Measurements from ENCODE around the gene MPG. TPM values are rescaled to one million over a fixed set of nuclear protein-coding genes. Genes with fewer than 3 reads are reported as not detected.

The MPG gene
- total RNA-seq, 1 experiment from 2014 or later = 86.2 TPM

GRCh38 chr16:132120-132519, 54.1 kb downstream of the MPG start:
- Histone ChIP-seq H3K79me2 (ENCODE audit: low read depth) (peaks cover 43% of the 10 kb centered on the region), H3K4me1 (replicated peaks; ENCODE audit: insufficient read depth) (peaks cover 2% of the 10 kb centered on the region; the same call in 1 of the 2 replicates), H3F3A (ENCODE audit: insufficient read depth, low read depth) (peaks cover 5% of the 10 kb centered on the region; the same call in 1 of the 2 replicates), H3K27ac (no peak overlapping the region), H3K36me3 (ENCODE audit: low read depth) (no peaks in the 10 kb centered on the region), H3K9me2 (ENCODE audit: insufficient read depth) (no peaks in the 10 kb centered on the region), H3K4me3 (no peak overlapping the region), H2AFZ (no peak overlapping the region), H3K27me3 (ENCODE audit: insufficient read depth, low read depth) (no peaks in the 10 kb centered on the region), H4K20me1 (ENCODE audit: insufficient read depth) (peaks cover 9% of the 10 kb centered on the region), H3K9me3 (ENCODE audit: insufficient read depth, low read depth) (no peaks in the 10 kb centered on the region), H3K4me2 (no peak overlapping the region)
- intact Hi-C loops (cut with micrococcal nuclease; ENCODE audit: unreplicated experiment) = no loop called here
- CTCF ChIA-PET = no interaction called here
- BruUV-seq (replicated peaks) = no TSS peak
- DNase-seq = no peak
- POLR2A ChIA-PET (ENCODE audit: unreplicated experiment) = no interaction called here
- TF ChIP-seq EZH2 (IDR thresholded peaks at IDR 0.05; ENCODE audit: low read depth) (no peak), CTCF (conservative IDR thresholded peaks at IDR 0.05) (no peak)

- Histone ChIP-seq H3K79me2 (ENCODE audit: low read depth) (peaks cover 53% of the 10 kb centered on the region), H3K4me1 (replicated peaks; ENCODE audit: insufficient read depth) (peaks cover 7% of the 10 kb centered on the region; the same call in 1 of the 2 replicates), H3F3A (ENCODE audit: insufficient read depth, low read depth) (peaks cover 7% of the 10 kb centered on the region; the same call in 1 of the 2 replicates), H3K27me3 (ENCODE audit: insufficient read depth, low read depth) (no peaks in the 10 kb centered on the region), H2AFZ (no peak overlapping the region), H4K20me1 (ENCODE audit: insufficient read depth) (peaks cover 9% of the 10 kb centered on the region), H3K36me3 (ENCODE audit: low read depth) (no peaks in the 10 kb centered on the region), H3K9me3 (ENCODE audit: insufficient read depth, low read depth) (no peaks in the 10 kb centered on the region), H3K4me3 (no peak overlapping the region), H3K9me2 (ENCODE audit: insufficient read depth) (no peaks in the 10 kb centered on the region), H3K4me2 (no peak overlapping the region), H3K27ac (no peak overlapping the region)
- intact Hi-C loops (cut with micrococcal nuclease; ENCODE audit: unreplicated experiment) = no loop called here
- ChIA-PET CTCF (interaction anchor here (1.2 kb wide), 1 partner anchor 219 kb away, joined by 3 read pairs; no protein-coding TSS in a partner anchor), POLR2A (ENCODE audit: unreplicated experiment) (no interaction called here)
- TF ChIP-seq EZH2 (IDR thresholded peaks at IDR 0.05; ENCODE audit: low read depth) = no peak
- no peak for TF ChIP-seq CTCF (conservative IDR thresholded peaks at IDR 0.05)
- no TSS peak for BruUV-seq (replicated peaks)
- DNase-seq = no peak
These were observed 55.7 kb downstream of the MPG start for GRCh38 chr16:133716-134115.

Other genes with a start within 250 kb of the MPG start
- gene POLR3K, start 24.6 kb upstream of the MPG start, total RNA-seq (2021) = 33.5 and 38.4 TPM in 2 replicates
- gene SNRNP25, start 24.4 kb upstream of the MPG start, total RNA-seq (2021) = 60.8 and 61.4 TPM in 2 replicates
- gene RHBDF1, start 5.6 kb upstream of the MPG start, total RNA-seq (2021) = 51.4 and 62.9 TPM in 2 replicates
- gene NPRL3, start 60.4 kb downstream of the MPG start, total RNA-seq (2021) = 56.8 and 66.6 TPM in 2 replicates
- gene HBZ, start 74.4 kb downstream of the MPG start, total RNA-seq (2021) = not detected in 2 replicates
- not detected in 2 replicates for gene HBM, start 87.8 kb downstream of the MPG start, total RNA-seq (2021)
- gene HBA2, start 94.7 kb downstream of the MPG start, total RNA-seq (2021) = not detected in 2 replicates
- not detected in 2 replicates for gene HBA1, start 98.5 kb downstream of the MPG start, total RNA-seq (2021)
- not detected in 2 replicates for gene HBQ1, start 102.2 kb downstream of the MPG start, total RNA-seq (2021)
- 64.3 and 66.9 TPM in 2 replicates for gene LUC7L, start 151.2 kb downstream of the MPG start, total RNA-seq (2021)
- gene FAM234A, start 156.6 kb downstream of the MPG start, total RNA-seq (2021) = 126 and 131 TPM in 2 replicates
- gene RGS11, start 197.7 kb downstream of the MPG start, total RNA-seq (2021) = not detected in 2 replicates
- not detected in 2 replicates for gene ARHGDIG, start 202.4 kb downstream of the MPG start, total RNA-seq (2021)
- gene PDIA2, start 204.9 kb downstream of the MPG start, total RNA-seq (2021) = not detected in 2 replicates

Data from PC-9 (cell line).